GM04503 (cell line): ENCODE data around the gene MEF2A.
"Not testable (repeated sequence)": the region's sequence is repeated elsewhere in the genome, so short reads cannot be mapped to it uniquely, and the experiment has no call there.

Experiments
- DNase-seq: peaks from one replicate; pipeline ENCODE4 v3.0.0-alpha.2; 2012; ENCODE audit warnings: low read depth

MEF2A gene

DNA sequence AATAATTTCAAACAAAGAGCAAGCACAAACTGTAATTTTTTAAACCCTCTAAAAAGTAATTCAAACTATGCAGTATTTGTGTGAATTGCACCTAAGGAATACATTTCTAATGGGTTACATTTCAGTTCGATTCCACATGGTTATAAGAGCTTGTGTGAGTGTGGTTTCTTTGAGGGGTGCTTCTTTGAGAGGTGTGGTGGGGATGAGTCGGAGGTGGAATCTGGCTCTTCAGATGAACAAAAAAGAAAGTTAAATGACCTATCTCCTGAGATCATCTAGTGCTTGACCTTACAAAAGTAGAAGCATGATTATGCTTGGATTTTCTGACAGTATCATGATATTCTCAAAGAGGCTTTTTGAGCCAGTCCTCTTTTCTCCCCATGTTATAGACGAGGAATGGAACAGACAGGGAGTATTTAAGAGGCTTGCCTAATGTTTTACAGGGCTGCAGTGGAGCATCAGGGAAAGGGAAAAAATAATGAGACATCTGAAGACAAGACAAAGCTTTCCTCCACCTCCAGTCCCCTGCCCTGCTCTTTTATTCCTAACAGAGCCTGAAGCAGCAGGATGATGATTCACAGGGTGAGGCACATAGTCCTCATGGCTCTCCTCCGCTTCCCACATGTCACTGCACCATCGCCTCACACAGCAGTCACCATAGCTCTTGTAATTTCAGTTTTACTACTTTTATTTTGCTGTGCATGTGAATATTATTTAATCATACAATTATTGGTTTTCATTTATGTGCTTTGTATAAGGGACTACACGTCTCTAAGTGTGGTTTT is 85.4 kb downstream of the MEF2A start:
- DNase-seq = peak; percentile 18

DNA sequence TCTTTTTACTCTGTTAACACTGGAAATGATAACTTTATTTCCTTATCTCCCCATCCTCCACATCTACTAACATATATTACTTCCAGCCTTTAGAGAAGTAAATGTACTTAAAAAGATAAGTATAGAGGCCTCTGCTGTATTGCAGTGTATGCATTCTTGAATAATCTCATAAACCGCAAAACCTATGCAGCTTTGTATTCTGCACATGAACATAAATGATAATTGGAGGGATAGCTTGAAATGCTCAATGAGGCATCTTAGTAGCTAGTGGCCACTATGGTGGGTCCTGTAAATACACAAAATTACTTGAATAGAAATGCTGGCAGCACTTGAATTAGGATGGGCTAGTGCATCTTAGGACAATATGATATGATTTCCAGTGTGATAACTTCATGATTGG is 90.4 kb downstream of the MEF2A start:
- DNase-seq = no peak

DNA sequence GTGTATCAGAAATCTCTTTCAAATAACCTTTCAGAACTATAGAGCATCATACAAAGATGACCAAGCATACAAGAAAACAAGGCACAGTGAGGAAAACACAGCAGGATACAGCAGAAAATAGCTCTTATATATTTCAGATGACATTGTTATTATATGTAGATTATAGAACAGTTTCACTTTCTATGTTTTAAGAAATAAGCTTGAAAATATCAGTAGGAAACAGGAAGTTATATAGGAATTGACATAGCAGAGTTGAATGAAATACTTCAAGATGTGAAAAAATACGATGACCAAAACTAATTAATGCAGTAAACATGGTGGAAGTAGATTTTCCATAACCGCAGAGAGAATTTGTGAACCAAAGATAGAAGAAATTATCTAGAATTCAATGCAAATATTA is 92.2 kb downstream of the MEF2A start:
- DNase-seq = no peak

DNA sequence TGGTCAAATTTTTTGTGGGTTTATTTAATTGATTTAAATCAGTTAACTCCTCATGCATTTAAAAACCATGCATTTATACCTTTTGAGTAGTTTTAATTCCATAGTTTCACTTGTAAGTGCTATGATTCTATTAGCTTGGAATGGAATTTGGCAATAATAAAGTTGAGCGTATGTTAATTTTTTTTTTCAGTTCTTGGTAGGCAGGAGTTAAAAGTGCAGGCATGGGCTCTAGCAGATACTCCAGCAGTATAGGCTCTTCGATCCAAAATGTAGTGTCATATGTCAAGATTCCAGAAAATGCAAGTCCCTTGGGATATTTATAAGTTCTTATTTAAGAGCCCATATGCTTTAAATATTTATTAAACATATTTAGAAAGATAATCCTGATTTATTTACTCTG is 97.1 kb downstream of the MEF2A start:
- DNase-seq = no peak

DNA sequence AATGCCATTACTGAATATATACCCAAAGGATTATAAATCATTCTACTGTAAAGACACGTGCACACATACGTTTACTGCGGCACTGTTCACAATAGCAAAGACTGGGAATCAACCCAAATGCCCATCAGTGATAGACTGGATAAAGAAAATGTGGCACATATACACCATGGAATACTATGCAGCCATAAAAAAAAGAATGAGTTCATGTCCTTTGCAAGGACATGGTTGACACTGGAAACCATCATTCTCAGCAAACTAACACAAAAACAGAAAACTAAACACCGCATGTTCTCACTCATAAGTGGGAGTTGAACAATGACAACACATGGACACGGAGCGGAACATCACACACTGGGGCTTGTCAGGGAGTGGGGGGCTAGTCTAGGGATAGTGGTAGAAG is 100.3 kb downstream of the MEF2A start:
- not testable (repeated sequence) for DNase-seq

DNA sequence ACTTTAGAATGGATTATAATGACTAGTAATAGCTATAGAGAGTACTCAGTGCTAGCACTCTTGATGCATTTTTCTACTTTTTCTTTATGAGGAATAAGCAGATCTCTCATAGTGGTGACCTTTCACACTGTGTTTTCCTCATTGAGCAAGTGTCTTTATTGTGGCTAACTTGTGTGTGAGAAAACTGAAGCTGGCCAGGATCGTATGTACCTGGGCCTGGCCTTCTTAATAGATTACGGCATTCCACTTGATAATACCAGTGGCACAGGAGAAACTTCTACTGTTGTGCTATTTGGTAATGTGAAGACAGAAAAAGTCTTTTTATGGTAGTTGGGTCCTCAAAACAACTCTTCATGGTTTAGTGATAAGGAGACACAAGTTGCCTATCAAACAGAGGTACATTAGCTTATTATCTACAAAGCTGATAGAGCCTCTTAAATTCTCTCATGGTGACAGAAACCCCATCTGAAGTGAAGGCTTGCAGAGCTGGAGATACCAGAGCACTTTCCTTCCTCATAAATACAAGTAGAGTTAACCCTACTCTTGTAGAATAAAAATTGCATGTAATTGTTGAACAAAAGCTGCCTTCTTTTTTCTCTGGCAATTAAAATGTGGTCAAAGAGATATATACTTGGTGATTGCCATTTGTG is 102.9 kb downstream of the MEF2A start:
- DNase-seq = no peak

DNA sequence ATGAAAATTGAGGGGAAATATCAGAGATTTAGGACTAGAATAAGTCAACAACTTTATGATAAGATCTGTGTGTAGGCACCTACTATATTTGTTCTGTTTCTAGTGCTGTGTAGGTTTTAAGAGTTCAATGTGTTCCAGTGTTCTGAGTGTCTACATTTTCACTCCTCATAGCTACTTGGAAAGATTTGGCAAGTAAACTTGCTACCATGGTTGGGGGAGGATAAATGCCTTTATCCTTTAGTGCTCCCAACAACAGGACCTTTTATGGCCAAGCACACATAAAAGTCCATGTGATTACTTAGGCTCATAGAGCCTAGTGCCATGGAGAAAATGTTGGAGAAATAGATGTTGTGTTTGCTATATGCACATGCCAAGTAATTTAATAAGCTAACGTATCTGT is 103.5 kb downstream of the MEF2A start:
- no peak for DNase-seq

DNA sequence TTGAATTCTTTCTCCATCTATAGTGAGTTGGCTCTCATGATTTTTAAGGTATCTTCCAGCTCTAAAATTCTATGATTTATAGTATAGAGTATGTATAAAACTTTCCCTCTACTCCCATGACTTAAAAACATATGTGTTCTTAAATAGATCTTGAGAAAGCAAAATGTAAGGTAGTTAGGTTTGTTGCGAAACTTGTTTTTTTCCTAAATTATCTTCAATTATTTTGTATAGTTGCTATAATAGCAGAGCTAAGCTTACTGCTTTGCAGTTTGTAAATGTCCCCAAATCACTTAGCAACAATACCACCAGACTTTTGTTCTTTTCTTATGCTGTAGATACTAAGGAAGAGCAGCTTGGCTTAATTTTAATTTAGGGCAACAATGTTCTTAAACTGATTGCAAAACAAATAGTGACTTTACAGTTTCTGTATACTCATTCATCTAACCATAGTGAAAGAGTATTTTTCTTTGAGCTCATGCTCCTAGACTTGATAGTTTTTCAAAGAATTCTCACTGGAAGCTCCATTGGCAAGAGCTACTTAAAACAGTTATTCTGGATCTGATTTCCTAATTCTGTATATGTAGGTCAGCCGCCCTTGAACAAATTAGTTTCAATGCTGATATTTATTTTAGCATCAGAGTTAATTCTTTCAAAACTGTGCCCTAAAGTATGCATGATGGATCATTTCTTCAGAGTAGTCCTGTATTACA is 106.3 kb downstream of the MEF2A start:
- DNase-seq = no peak

DNA sequence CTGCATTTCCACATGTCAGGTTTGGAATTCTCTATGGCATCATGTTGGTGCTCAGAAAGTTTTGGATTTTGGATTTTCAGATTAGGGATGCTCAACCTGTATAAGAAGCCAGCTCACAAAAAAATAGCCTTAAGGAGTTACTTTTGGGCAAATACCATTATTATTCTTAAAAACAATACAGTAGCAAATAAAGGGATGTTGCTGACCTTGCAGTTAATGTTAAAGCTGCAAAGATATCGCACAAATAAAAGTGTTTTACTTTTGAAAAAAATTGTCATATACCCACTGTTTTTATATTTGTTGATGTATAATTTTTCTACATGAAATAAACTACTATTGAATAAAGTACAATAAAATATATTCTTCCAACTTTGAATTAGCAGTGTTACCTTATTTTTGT is 107.3 kb downstream of the MEF2A start:
- DNase-seq = no peak

DNA sequence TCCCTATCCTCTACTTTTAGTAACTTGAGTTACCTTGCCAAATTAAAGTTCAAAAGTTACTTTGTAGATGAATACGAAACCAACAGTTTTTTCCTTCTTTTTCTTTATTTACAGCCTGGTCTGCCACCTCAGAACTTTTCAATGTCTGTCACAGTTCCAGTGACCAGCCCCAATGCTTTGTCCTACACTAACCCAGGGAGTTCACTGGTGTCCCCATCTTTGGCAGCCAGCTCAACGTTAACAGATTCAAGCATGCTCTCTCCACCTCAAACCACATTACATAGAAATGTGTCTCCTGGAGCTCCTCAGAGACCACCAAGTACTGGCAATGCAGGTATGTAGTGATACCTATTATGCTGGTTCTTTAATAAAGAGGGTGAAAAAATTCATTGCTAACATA is 108.5 kb downstream of the MEF2A start:
- no peak for DNase-seq

DNA sequence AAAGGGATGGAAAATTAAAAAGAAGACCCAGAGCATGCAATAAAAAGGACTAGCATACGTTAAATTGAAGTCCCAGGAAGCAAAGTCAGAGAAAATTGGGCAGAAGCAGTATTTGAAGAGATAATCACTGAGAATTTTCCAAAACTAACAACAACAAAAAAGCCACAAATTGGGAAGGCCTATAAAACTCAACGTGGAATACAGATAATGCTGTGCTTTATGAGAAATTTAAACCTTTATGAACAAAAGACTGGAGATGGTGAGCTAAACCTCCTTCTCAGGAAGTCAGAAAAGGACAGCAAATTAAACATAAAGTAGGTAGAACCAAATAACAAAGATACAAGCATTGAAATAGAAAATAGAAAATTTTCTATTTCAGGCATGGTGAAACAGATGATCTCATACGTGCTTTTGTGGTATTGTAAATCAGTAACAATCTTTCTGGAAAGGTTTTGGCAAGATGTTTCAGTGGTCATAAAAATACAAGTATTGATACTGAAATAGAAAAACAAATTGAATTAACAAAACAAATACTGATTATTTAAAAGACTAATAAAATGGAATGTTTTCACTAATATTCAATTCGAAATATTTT is 111.9 kb downstream of the MEF2A start:
- no peak for DNase-seq

DNA sequence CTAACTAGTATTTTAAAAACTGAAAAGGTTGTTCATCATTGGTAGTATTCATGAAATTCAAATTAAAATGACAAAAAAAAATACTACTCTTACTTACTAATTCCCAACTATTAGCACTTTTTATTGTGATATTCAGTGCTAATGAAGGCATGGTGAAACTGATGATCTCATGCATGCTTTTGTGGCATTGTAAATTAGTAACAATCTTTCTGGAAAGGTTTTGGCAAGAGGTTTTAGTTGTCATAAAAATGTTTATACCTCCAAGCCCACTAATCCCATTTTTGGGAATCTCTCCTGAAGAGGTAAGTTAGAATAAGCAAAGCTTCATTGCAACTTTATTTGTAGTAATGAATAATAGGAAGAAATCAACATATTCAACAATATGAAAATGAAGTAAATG is 114.5 kb downstream of the MEF2A start:
- DNase-seq = no peak

DNA sequence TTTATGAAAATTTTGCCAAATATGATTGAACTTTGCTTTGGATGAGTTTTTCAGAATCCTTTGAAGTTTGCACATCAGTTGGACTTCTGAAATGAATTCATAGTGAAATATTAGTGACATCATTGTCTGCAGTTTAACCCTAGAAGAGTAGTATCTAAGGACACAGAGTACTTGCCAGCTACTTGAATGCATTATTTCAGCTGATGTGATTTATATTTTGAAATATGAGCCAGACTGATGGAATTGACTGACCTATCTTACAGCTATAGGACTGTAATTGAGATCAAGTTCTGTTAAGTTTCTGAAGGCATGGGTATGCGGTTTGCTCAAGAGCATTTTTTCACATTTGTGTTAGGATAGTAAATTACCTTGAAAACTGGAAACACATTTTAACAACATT is 116.2 kb downstream of the MEF2A start:
- no peak for DNase-seq

DNA sequence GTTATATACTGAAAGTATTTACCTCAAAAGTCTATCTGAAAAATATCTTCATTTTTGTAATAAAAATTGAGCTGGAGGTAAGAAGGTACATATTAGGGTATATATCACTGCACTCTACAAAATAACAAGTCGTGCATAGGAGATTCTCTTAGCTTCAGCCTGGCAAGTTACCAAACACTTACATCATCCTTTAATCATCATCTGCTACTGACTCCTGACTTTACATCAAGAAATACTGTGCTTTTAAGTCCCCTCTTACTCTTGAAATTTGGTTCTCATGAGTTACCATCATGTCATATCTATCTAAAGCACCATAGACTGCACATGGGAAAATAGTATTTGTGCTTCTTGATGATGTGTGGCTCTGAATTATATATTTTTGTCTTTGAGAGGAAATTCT is 116.7 kb downstream of the MEF2A start:
- DNase-seq = peak; percentile 27

DNA sequence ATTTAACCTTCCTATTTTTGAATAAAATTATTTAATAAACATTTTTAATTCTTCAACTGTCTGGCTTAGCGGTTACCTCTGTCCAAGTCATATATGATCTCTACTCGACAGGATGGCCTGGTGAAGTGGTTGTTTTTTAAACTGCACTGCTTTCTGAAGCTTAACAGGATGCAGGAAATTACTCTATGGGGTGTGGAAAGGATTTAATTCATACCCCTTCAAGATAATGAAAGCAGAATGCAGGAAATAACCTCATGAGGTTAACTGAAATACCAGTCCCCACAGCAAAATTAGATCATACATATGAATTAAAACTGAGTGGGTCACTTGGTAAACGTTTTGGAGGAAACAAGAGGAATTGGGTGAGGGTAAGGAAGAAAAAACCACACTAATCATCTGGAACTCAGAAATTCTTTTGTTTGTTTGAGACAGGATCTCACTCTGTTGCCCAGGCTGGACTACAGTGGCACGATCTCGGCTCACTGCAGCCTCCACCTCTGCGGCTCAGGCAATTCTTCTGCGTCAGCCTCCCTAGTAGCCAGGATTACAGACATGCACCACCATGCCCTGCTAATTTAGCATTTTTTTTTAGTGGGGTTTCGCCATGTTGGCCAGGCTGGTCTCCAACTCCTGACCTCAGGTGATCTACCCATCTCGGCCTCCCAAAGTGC is 117.4 kb downstream of the MEF2A start:
- no peak for DNase-seq

DNA sequence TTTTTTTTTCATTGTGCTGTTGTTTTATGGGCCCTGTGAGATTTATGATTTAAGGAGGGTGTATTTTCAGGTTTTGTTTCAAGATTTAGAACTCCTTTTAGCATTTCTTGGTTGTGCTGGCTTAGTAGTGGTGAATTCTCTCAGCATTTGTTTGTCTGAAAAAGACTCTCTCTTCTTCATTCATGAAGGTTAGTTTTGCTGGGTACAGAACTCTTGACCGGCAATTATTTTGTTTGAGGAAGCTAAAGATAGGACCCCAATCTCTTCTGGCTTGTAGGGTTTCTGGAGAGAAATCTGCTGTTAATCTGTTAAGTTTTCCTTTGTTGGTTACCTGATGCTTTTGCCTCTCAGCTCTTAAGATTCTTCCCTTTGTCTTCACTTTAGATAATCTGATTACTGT is 120.5 kb downstream of the MEF2A start:
- no peak for DNase-seq

DNA sequence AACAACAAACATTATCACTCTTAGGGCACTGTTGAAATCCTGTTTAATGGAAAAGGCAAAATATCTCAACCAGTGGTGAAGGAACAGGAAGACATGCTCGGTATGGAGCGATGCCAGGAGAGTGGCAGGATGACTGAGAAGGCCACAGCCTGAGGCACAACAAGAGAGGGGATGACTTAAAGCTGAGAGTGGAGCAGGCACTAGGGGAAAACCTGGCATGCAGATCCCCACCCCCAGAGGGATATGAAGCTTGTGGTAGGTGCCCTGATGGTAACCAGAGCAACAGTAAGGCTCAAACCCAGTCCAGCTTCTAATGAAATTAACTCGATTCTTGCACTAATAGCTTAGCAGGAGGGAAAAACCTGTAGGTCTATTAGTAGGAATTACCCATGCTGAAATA is 127.0 kb downstream of the MEF2A start:
- DNase-seq = no peak

DNA sequence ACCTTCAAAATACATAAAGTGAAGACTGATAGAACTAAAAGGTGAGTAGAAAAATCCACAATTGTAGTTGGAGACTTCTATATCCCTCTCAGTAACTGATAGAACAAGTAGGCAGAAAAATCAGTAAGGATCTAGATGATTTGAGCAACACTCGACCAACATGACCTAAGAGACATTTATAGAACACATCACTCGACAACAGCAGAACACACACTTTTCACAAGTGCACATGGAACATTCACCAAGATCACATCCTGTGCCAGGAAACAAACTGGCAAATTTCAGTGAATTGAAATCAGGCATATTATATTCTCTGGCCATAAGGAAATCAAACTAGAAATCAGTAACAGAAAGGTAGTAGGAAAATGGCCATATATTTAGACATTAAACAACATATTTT is 130.3 kb downstream of the MEF2A start:
- DNase-seq = no peak

DNA sequence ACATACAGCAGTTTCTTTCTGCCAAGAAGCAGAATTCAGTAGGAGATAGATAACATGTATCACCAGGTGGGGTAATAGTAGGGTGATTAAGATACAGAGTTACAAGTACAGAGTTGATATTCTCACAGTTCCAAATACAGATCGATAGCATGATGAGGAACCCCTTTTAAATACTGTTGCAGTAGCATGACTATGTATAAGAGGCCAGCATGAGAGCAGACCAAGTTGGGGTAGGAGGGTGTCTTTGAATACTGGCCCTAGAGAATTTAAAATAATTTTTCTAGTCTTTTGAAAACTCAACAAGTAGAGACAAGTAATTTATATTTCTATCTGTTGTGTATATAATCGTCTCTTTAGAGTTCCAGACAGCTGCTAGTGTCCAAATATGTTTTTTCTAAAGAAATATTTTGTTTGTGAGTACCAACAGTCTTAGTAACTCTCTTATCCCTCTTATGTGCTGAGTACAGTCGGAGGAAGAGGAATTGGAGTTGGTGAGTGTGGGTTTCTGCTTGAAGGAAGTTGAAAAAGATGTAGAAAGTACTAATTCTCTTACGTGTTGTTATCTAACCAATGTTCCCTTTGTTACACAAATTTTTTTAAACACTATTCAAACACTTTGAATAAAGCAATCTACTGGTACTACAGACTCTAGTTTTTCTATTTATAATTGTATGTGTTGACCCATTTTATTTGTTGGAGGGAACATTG is 137.3 kb downstream of the MEF2A start:
- DNase-seq = no peak

DNA sequence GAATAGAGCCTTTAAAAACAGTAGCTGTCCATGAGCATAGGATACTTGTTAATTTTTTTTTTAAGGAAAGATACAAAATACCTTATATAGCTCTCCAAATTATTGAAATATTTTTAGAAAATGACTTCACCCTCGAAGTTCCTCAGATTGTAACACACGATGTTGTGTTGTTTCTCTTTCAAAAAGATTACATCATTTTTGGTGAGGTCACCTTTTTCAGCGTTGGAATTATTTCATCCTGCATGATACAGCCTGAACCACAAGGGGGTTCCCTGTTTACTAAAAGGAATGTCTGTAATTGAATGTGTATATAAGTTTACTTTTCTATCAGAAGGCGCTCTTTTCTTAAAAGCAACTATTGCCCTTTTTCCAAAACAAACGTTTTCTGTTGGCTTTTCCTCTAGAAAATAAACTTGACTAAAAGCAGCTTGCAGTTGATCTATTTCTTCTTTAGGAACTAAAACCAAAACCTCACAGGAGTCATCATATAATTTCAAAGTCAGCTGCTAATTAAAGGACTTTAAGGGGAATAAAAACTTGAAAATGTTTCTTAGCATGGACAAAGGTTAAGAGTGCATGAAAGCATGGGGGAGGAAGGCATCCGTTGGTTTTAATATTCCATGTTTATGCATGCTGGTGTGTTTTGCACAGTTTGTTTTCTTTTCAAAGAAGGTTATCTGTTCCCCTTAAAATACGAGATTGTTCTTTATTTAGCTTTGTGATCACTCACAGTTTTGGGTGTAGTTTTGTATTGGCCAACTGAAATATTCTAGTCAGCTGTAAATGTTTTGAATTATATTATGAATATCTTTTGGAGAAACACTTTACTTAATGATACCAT is 138.0 kb downstream of the MEF2A start:
- peak; percentile 70 for DNase-seq

DNA sequence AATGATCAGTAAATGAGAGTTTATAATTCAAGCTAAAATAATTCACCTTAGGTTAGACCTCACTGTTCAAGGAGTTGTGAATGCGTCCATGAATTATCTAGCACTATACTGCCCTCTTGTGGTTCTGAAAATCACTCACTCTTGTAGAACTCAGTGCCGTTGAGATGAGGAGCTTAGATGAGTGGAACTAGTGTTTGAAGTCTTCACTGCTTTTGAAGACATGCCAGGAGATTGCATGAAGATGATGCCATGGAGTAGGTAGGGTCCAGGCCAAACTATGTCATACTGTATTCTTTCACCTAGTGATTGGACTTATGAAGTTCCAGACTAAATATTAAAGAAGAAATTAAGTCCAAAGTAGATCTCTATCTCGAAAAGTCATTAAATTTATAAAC is 138.7 kb downstream of the MEF2A start:
- peak; percentile 59 for DNase-seq
